H4 (cell line): ENCODE data around the gene DDIAS. TPM values are rescaled to one million over a fixed set of nuclear protein-coding genes. Genes with fewer than 3 reads are reported as not detected.
"Not testable (repeated sequence)": the region's sequence is repeated elsewhere in the genome, so short reads cannot be mapped to it uniquely, and the experiment has no call there.

ENCODE experiments used
- DNase-seq: peaks from one replicate; pipeline ENCODE4 v3.0.0-alpha.2; 2015; ENCODE audit warnings: low spot score
- total RNA-seq: library from RNA; depleted of rRNA; stranded (reverse); fragments of >200 nt; shearing (Covaris generic); gene quantifications from 2 replicates; pipeline ENCODE4 v1.2.3, GENCODE V29; 2014; rRNA removed

The DDIAS gene, protein sequence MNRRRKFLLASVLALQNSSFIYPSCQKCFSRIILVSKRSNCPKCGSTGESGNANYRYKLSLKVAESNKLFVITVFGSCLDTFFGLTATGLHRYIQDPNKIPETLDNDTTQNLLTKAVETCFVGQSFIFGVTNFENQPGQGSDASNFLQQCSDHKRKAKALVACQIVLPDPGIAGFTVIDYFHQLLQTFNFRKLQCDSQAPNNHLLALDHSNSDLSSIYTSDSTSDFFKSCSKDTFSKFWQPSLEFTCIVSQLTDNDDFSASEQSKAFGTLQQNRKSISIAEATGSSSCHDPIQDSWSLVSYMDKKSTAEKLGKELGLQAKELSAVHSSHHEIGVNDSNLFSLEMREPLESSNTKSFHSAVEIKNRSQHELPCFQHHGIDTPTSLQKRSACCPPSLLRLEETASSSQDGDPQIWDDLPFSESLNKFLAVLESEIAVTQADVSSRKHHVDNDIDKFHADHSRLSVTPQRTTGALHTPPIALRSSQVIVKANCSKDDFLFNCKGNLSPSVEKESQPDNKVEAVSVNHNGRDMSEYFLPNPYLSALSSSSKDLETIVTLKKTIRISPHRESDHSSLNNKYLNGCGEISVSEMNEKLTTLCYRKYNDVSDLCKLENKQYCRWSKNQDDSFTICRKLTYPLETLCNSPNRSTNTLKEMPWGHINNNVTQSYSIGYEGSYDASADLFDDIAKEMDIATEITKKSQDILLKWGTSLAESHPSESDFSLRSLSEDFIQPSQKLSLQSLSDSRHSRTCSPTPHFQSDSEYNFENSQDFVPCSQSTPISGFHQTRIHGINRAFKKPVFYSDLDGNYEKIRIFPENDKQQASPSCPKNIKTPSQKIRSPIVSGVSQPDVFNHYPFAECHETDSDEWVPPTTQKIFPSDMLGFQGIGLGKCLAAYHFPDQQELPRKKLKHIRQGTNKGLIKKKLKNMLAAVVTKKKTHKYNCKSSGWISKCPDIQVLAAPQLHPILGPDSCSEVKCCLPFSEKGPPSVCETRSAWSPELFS
- 12.2 and 18.7 TPM in 2 replicates for total RNA-seq

DNA sequence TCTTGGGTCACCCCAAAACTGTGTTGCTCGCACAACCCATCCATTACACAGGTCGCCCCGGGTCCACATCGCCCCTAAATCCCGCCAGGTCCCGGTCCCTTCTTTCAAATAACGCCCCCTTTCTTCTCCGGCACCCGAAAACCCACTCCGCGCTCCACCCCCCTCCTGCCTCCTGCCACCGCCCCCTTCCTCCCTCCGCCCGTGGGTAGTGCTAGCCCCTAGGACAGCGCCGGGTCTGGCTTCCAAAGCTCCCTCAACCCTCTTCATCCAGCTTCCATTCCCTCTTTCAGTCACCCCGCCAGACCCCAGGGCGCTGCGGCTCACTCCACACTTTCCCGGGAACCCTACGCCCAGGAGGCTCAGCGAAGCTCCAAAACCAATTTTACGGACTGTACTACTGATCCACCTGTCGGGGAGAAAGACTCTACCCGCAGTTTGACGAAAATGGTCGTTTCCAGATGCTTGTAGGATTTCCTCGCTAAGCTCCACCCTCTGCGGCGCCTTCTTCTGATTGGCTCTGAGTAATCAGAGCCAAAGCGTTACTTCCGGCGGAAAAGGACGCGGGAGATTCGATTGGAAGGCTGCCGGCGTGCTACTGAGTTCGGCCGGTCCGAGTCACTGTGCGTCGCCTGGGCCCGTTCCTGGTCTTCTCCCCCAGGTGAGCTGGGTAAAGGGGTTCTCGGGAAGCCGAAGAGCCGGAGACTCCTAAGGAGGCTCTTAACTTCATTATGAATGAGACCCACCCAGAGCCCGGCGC lies at the start of gene DDIAS:
Gene DDIAS, plus strand, starts transcription at position 572 of the 757 bp plus-strand sequence. CDS start 13,003 bp downstream, outside the sequence.
- peak; percentile 96 for DNase-seq

DNA sequence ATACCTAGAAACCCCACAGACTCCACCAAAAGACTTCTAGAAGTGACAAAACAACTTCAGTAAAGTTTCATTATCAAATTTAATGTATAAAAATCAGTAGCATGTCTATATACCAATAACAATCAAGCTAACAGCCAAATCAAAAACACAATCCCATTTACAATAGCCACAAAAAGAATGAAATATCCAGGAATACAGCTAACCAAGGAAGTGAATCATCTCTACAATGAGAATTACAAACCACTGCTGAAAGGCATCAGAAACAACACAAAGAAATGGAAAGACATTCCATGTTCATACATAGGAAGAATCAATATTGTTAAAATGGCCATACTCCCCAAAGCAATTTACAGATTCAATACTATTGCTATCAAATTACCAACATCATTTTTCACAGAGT lies 47.3 kb upstream of the DDIAS start:
- no peak for DNase-seq

DNA sequence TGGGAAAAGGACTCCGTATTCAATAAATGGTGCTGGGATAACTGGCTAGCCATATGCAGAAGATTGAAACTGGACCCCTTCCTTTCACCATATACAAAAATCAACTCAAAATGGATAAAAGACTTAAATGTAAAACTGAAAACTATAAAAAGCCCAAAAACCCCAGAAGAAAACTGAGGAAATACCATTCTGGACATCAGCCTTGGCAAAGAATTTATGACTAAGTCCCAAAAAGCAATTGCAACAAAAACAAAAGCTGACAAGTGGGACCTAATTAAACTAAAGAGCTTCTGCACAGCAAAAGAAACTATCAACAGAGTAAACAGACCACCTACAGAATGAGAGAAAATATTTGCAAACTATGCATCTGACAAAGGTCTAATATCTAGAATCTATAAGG lies 46.6 kb upstream of the DDIAS start:
- DNase-seq = not testable (repeated sequence)

DNA sequence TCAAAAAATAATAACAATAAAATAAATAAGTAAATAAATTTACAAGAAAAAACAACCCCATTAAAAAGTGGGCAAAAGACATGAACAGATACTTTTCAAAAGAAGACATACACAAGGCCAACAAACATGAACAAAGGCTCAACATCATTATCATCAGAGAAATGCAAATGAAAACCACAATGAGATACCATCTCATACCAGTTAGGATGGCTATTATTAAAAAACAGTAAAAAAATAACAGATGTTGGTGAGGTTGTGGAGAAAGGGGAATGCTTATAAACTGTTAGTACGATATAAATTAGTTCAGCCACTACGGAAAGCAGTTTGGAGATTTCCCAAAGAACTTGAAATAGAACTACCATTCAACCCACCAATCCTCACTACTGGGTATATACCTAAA lies 45.9 kb upstream of the DDIAS start:
- DNase-seq = no peak

DNA sequence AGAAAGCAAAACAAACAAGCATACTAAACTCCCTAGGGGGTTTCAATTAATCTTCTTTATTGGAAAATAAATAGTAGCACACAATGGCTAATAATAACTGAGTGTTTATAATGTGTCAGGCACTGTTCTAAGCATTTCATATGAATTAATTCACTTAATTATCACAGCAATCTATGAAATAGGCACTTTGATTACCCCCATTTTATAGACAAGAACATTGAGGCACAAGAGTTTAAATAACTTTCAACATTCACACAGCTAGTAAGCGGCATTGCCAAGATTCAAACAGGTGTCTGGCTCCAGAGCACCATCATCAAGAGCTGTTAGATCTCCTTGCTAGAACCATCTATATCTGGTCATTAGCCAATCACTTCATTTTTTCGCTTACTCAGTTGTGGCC lies 44.4 kb upstream of the DDIAS start:
- no peak for DNase-seq

DNA sequence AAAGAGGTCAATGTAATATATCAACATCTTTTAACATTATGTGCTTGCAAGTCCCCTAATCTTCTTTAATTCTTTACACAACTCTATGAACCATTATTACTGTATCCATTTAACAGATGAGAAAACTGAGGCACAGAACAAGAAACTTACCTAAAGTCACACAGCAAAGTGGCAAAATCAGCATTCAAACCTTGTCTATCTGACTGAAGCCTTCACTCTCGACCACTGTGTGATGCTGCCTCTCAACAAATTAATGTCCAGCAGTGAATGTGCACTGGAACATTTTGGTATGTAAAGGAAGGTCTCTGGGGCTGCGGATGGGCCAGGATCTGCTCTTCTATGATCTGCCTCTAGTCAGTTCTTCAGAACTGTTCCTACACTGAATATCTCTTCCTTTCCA lies 43.4 kb upstream of the DDIAS start:
- no peak for DNase-seq

DNA sequence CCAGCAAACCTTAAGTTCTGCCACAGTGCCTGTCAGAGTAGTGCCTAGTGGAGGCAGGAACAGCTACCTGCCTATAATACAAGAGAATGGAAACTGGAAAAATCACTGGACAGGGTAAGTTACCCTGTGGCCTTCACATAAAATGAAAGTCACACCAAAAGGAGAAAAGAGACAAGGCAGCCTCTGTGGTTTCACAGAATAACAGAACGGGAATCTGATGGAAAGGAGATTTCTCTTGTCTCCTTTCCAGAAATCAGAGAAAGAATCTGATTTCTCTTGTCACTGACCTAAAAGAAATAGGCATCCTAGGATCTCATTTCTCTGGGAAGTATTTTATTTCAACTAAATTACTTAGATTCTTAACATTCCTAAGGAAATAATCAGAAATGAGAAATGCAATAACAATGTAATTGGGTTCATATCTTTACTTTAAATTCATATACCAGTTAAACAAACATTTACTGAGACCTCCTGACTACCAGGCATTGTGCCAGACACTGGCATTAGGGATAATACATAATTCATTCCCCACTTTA lies 42.9 kb upstream of the DDIAS start:
- DNase-seq = peak; percentile 8

DNA sequence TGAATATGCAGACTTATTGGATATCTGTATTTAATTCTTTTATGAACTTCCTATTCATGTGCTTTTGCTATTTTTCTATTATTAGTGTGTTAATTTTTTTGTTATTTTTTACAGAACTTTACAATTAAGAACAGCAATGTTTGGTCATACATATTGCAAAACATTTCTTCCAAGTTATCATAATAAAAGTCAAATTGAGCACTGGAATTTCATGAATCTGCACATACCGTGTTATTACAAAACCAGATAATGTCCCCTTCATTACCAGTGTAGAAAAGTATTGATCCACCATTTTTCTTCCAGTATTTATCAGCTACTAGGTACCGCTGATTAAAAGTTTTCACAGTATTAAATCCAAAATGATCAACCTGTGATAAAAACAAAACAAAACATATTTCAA lies 41.8 kb upstream of the DDIAS start:
- DNase-seq = no peak

DNA sequence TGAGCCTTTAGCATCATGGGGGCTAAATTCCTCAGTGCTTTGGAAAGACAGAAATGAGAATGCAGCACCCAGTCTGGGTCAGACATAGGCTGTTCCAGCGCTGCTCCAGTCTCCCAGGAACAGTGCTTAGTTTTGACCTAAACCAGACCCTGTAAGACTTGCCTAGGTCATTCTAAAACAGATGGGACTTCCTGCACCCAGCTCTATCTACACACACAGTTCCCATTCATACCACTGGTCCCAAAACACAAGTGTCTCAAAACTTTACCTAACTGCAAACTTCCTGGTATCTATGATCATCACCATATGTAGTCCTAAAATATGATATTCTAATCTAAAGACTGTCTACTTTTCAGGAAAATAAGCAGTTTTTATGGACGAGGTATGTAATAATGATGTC lies 39.2 kb upstream of the DDIAS start:
- DNase-seq = no peak

DNA sequence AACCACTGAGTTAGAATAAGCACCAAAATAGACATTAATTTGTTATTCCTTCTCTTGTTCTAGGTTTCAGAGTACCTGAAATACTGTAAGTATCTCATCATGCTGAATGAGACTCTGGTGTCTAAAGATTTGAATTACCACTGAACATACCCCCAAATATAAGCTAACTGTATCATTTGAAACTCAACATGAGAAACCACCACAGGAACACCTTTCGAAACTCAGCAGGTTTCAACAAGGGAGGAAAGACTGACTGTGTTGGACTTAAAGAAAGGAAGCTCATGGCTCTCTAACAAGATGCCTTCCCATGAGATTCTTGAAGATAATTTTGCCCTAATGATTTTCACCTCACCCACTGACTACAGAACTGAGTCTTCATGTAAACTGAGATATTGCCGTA lies 38.3 kb upstream of the DDIAS start:
- no peak for DNase-seq

DNA sequence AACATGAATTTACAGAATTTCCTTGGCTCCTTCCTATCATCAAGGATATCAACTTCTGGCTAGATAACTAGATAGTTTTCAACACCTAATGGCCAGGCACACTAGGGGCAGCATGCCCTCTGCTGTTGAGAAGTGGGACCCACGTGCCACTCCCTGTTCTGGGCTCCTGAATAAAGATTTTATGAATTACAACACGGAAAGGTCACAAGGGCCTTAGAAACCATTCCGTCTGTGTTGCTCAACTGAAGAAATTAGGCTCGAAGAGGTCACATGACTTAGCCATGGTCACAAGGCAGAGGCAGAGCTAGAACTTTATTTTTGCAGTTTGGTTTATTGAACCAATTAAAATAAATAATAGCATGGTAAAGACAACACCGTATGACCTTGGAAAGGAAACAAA lies 37.3 kb upstream of the DDIAS start:
- DNase-seq = peak; percentile 48

DNA sequence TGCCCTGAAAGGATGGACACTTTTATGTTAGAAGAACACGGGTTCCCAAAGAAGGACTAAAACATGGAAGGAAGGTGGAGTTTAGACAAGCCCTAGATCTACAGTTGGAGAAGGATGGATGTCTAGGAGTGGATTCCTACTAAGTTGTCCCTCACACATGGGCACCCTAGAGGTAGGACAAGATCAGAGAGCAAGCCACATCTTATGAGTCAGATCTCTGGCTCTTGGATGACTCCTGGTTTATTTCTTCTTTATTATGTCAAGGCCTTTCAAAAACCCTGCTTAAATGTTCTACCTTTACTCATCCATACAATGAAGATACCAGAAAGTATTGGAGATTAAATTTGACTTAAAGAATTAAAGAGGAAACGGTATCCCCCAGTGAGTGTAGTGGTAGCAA lies 35.7 kb upstream of the DDIAS start:
- no peak for DNase-seq

DNA sequence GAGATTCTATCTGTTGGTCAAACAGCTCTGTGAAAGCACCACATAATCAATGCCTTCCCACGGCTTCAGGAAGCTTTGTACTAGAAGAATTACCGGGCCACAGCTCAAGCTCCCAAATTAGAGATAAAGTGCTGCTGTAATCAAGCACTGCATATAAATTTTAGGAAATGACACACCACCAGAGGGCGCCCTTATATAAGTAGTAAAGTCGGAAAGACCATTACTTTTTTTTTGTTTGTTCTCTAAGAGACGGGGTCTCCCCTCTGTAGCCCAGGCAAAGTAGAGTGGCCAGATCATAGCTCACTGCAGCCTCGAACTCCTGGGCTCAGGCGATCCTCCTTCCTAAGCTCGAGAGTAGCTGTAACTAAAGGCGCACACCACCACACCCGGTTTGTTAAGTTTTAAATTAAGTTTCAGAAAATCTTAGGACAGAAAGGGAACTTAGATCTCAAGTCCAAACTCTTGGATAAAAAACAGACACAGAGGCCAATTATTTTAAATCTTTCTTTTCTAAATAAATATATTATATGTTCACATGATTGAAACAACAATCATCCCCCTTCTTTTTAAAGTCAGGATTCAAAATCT lies 33.9 kb upstream of the DDIAS start:
- peak; percentile 53 for DNase-seq

DNA sequence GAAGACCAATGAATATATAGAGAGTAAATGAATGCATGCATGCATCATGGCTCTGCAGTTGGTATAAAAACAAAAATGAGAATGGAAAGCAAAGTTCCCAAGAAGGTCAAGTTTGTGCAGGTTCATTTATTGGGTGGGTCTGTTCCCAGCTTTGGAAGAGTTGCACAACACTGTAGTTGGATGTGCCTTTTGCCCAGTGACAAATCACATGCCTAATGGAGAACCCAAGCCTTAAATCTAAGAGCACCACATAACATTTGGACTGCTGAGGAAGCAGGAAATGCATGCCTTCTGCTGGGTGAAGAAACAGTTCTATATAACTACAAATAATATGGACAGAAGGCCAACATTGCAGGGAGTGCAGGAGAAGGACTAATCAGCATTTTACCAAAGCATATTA lies 31.9 kb upstream of the DDIAS start:
- DNase-seq = no peak

DNA sequence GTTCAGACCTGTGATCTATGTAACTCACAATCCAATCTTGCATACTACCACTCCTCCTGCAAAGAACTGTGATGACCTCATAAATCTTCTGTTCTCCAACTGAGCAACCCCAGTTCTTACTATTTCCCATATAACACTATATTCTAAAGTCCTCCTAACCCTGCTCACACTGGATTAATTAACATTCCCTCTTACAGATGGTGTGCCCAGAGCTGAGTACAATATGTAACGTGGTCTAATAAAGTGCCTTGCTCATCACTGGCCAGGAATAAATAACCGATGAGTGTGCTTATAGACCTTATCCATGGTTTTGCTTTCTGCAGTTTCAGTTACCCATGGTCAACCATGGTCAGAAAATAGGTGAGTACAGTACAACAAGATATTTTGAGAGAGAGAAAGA lies 29.9 kb upstream of the DDIAS start:
- no peak for DNase-seq

DNA sequence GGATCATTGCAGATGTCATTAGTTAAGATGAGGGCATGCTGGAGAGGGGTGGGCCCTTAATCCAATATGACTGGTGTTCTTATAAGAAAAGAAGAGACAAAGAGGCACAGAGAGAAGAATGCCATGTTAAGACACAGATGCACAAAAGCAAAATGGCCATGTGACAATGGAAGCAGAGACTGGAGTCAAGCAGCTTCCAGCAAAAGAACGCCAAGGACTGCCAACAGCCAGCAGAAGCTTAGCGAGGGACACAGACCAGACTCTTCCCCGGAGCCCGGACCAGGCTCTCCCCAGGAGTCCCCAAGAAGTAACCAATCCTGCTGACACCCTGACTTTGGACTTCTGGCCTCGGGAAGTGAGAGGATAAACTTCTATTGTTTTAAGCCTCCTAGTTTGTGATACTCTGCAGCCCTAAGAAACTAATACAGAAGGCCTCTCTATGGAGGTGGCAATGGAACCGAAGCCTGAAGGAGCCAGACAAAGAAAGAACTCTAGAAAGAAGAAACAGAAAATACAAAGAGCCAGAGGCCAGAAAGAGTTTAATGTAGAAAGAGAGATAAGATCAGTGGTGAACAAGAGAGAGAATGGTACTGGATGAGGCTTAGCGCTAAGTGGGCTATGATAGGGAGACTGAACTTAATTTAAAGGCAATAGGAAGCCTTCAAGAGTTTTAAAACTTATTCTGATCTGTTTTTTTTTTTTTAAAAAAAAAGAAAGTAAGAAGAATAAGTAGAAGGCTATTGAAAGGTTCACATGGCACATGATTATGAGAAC lies 29.0 kb upstream of the DDIAS start:
- DNase-seq = no peak

DNA sequence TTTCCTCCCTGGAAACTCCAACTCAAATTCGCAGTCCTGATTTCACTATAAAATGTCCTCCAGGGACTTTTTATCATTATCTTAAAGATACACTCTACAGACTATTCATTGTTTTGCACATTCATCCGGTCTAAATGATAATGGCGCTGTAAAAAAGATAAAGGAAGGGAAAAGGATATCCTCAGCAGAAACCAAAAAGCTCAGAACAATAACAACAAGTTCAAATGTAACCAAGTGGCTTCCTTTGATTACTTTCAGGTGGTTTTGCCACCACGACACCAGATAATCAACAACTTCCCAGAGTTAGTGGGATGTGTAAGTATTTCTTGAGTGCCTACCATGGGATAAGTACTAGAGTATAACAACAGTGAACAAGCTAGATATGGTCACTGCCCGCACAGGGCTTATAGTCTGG lies 27.6 kb upstream of the DDIAS start:
- no peak for DNase-seq

DNA sequence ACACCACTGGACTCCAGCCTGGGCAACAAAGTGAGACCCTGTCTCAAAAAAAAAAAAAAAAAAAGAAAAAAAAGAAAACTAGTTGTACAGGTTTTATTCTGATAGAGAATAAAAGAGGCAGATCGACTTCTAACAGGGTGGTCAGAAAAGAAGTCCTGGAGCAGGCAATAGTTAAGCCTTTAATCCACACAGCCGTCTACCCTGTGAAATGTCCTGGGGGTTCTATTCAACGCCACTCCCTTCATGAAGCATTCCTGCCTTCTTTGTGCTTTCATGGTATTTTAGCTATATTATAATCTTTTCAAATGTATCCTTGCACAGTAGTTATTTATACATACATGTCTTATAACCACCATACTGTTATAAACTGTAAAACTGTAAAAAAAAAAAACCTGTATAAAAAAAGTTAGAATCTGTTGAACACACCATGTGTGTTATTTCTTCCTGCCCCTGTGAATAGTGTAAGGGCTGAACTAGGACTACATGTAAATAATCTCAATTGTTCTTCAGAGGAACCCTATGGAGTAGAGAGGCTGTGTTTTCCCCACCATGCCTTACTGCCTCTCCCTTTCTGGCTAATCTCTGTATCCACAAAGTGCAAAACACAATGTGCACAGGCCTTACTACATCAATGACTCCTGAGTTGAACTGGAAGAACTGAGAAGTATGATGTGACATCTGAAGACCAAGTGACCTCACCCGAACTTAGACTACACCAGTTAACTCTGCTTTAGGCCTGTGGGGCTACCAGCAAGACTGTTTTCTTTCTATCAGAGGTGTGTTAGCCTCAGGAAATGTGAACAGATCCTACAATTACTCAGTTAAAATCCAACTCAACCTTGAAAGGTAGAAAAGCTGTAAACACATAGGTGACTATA lies 26.7 kb upstream of the DDIAS start:
- DNase-seq = no peak

DNA sequence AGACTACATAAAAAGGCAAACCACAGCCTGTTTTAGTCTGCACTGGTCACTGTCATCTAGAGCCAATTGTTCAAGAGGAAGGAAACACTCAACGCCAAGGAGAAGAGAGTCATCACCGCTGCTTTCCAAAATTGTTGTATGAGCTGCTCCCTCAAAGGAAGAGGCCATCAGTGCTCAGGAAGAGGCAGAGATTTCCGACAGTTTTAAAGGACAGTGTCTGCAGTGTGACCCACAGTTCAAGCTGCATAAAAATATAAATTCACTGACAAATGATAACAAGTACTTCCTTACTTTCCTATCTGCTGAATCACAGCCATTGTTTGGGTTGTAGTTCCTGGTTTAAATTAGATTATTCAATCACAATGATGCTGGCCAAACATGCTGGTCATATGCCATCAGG lies 17.7 kb upstream of the DDIAS start:
- no peak for DNase-seq
